ENCODE data around the gene LILRA1.
"Not testable (repeated sequence)": the region's sequence is repeated elsewhere in the genome, so short reads cannot be mapped to it uniquely, and the experiment has no call there.

DNA sequence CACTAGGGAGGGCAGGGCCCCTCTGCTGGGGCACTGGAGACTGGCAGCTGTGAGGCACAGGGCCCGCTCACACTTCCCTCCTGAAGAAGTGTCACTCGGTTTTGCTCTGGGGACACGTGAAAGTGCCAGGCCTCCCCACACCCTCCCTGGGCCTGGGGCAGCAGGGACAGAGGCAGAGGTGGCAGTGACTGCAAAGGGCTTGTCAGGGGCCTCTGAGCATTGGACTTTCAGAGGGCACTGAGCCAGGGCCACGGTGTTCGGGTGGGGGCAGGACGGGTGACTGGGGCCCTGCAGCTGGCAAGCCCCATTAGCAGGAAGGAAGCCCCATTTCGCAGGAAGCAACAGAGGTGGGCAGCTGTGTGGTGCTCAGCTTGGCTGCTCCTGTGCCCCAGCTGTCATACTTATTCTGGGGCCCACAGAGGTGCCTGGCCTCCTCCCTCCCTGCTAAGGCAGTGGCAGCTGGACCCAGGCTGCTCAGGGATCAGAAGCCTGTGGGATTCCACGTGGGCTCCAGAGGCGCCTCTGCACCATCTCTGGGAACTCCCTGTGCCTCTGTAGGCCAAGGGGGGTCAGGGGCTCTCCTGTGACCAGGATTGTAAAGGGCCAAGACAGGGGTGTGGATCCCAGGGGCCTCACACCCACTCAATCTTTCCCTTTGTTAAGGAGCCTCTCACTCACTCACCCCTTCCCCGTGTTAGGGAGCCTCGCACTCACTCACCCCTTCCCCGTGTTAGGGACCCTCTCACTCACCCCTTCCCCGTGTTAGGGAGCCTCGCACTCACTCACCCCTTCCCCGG lies 31.7 kb downstream of the LILRA1 start:
- TF ChIP-seq, protein P1, sequence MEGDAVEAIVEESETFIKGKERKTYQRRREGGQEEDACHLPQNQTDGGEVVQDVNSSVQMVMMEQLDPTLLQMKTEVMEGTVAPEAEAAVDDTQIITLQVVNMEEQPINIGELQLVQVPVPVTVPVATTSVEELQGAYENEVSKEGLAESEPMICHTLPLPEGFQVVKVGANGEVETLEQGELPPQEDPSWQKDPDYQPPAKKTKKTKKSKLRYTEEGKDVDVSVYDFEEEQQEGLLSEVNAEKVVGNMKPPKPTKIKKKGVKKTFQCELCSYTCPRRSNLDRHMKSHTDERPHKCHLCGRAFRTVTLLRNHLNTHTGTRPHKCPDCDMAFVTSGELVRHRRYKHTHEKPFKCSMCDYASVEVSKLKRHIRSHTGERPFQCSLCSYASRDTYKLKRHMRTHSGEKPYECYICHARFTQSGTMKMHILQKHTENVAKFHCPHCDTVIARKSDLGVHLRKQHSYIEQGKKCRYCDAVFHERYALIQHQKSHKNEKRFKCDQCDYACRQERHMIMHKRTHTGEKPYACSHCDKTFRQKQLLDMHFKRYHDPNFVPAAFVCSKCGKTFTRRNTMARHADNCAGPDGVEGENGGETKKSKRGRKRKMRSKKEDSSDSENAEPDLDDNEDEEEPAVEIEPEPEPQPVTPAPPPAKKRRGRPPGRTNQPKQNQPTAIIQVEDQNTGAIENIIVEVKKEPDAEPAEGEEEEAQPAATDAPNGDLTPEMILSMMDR (IDR thresholded peaks at IDR 0.05; ENCODE audit: insufficient read depth, low read length), result not testable (repeated sequence)
- not testable (repeated sequence) for TF ChIP-seq POLR2AphosphoS5 (IDR thresholded peaks at IDR 0.05; ENCODE audit: low read depth)

All from HL-60 (cell line).